HG03097 (cell line): ENCODE results near the gene MKRN1.
"Not testable (repeated sequence)": the region's sequence is repeated elsewhere in the genome, so short reads cannot be mapped to it uniquely, and the experiment has no call there.

Experiments
- ATAC-seq: cut with Tn5 transposase; IDR thresholded peaks from one replicate; pipeline ENCODE4 v1.9.1; 2021; ENCODE audit not compliant: unreplicated experiment, low FRiP score

MKRN1 gene

DNA sequence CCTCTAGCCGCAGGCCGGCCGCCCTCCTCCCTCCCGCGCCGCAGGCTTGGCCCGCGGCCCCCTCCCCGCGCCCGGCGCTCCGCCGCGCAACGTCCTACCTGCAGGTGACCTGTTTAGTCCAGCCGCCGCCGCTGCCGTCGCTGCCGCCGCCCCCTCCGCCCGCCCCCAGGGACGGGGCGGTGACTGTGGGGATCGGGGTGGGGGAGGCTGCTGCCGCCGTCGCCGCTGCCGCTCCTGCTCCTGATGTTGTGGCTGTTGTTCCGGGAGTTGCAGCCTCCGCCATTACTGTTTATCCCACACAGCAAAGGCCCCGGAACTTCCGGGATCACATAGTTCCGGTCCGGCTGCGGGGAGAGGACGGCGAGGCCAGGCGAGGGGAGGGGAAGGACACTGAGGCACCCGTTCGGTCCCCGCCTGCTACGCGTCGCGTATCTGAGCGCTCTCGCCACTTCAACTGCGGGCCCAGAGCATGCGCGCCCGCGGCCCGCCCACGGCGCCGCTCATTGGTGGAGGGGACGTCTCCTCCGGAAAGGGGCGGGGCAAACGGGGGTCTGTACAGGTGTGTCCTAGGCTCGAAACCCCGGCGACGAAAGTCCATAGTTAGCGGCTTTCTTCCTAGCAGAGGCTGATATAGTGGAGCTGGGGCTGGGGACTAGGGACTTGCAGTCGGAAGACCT lies at the start of gene MKRN1:
Gene MKRN1 (minus strand): TSS at position 444 of the 677 bp plus-strand sequence. CDS start 161 bp downstream, at position 283.
- ATAC-seq = peak; percentile 94

DNA sequence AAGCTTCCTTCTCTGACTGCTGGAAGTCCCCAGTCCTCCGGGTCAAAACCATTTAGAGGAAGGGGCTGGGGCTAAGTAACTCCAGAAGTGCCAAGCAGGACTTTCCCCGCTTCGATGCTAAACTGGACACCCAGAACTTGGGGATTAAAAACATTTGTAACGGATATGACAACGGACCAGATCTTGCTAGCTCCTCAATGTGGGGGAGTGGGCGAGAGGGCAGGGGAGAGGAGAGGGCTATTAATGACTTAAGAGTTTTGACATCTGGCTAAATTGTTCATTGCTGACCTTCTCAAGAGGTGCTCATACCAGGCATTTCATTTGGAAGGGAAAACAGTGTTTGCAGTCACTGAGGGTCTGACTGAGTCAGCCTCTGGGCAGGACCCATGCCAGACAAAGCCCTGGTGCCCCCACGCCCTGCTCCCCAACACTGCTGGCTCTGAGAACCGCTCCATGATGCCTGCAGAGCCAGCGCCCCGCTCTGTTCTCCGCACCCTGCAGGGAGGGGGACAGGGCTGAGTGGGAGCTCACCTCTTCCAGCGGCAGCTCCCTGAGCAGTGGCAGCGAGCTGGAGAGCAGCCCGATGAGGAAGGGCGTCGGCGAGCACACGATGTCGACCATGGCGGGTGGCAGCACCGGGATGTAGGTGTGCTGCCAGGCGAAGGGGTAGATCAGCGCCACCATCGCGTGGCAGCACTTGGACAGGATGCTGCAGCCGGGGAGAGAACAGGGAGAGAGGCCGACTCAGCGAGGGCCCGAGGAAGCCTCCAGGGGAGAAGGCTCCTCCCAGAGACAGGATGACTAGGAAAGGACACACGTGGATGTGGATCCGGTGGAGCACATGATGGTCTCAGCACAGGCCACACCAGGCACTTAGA lies 47.7 kb upstream of the MKRN1 start:
- ATAC-seq = no peak

DNA sequence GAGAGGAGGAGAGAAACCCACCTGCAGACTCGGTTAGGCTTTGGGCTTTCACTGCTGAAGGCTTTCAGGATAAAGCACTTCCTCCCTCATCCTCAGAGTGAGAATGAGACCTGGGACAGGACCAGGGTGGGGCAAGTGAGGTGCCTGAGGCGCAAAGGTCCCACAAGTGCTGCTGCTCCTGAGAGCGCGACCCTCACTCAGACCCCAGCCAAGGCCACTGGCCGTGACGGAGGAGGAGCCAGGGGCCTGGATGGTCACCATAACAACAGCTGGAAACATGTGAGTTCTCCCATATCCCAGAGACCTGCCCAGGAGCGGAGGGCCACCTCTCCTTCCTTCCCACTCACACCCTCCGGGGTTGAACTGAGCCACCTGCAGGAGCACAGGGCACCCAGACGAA lies 46.9 kb upstream of the MKRN1 start:
- no peak for ATAC-seq

DNA sequence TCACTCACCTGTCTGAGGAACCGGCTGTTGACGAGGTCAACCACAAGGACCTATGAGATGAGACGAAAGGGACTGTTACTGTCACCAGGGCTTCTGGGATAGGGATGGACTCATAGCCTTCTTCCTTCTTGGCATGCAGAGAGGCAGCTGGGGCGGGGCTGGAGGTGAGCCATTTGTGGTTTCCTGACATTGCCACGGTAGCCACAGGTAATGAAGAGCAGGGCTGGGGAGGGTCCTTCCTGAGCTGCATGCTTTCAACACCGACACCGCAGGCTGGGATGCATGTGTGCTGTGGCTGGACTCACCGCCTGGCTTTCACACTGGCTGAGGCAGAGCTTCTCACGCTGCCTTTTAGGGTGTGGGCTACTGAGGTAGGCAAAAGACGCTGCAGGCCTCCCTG lies 46.4 kb upstream of the MKRN1 start:
- ATAC-seq = peak; percentile 74

DNA sequence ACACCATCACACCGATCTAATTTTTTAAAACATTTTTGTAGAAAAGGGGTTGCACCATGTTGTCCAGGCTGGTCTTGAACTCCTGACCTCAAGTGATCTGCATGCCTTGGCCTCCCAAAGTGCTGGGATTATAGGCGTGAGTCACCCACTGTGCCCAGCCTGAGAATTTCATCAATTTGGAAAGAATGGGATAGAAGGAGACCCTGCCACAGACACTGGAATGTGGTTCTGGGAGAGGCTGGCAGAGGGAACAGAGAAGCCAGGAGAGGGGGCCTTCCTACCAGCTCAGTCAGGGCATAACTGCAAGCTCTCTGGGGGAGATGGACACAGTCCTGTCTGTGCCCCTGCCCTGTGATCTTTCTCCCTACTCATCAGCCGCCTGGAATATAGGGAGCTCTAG lies 42.1 kb upstream of the MKRN1 start:
- ATAC-seq = no peak

GRCh38 chr7:140519007-140519399 lies 39.7 kb upstream of the MKRN1 start:
- no peak for ATAC-seq

DNA sequence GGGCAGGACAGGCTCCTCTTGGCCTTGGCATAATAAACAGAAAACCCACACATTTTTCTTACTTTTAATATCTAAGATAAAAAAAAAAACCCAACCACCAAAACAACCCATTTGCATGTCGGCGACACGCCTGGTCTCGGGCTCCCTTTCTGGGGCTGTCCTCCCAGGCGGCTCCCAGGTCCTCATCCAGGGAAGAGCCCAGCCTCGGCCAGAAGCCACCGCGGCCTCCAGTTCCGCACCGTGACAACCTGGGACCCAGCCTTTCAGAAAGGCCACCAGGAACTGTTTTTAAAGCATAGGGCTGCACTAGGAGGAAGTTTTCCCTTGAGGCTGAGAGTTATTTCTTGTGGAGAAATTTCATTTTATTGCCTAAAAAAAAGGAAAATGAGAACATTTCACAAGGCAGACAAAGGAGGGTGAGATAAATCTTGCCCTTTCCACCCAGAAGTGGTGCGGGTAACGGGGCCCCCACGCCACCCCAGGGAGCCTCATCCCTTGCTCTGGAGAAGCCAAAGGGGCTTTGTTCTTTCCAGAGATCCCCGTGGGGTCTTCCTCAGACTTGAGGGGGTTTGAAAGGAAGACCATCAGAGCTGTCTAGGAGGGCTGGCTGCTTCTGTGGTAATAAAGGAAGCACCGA lies 39.2 kb upstream of the MKRN1 start:
- no peak for ATAC-seq

DNA sequence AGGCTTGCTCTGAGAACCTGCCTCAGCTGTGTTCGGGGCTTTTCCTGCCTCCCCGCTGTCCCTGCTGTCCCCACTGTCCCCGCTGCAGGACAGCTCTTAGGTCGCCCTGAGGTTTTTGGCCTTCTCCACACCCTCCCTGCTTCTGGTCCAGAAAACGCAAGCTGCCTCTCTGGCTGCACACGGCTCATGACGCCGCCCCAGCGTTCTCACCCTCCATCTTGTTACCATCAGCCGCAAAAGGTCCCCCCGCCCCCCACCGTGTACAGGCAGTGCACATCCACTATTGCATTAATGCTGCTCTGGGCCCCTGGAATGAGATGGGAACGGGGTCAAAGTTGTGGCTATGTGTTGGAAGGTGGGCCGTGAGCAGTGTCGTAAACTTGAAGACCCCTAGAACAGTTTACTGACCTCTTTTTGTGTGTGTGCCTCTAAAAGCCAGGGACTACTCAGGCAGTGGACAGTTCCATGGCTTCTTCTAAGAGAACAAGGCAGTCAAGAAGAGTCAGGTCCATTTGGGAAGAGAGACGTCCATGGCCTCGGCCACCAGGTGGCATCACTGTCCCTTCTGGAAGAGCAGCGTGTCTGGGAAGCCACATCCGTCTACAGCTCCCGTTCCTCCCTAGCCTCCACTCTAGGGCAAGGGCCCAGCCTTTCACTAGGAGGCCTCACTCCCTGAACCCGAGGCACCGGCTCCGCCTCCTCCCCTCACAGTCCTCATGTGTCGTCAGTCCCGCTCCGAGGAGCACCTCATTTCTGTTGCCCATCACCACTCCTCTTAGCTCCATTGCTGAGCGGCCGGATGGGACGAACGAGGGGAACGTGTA lies 38.5 kb upstream of the MKRN1 start:
- ATAC-seq = no peak

DNA sequence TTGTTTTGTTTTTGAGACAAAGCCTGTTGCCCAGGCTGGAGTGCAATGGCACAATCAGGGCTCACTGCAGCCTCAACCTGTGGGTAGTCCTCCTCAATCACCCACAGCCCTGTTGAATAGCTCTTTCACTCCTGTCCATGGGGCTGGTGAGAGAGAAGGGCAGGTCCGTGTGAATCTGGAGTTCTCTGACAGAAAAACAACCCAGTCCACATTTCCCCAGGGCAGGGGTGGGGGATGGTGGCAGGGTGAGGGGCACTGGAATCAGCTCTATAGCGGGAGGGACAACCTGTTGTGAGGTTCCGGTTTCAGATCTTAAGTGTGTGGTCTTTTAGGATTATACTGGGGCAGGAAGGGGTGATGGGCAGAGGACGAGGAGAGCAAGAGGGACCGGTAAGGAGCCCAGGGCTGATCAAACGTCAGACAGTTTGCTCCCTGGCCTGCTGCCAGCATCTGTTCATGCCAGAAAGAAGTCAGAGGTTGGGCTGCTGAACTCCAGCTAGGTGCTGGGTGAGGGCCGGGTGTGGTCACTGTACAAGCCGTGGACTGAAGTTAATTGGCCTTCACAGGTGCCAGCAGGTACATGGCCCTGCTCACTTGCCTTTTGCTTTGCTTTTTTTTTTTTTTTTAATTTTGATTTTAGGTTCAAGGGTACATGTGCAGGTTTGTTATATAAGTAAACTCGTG lies 33.2 kb upstream of the MKRN1 start:
- ATAC-seq = no peak

- ATAC-seq = no peak
Measured at GRCh38 chr7:140509789-140510188, 30.5 kb upstream of the MKRN1 start.

DNA sequence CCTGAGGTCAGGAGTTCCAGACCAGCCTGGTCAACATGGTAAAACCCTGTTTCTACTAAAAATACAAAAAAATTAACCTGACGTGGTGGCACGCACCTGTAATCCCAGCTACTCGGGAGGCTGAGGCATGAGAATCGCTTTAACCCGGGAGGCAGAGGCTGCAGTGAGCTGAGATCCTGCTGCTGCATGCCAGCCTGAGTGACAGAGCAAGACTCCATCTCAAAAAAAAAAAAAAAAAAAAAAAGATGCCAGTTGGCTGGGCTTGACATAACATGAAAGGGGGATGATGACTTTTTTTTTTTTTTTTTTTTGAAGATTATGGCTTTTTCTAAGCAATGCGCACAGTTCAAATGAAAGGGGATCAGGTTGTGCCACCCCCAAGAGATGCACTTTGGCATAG lies 28.3 kb upstream of the MKRN1 start:
- ATAC-seq = not testable (repeated sequence)

DNA sequence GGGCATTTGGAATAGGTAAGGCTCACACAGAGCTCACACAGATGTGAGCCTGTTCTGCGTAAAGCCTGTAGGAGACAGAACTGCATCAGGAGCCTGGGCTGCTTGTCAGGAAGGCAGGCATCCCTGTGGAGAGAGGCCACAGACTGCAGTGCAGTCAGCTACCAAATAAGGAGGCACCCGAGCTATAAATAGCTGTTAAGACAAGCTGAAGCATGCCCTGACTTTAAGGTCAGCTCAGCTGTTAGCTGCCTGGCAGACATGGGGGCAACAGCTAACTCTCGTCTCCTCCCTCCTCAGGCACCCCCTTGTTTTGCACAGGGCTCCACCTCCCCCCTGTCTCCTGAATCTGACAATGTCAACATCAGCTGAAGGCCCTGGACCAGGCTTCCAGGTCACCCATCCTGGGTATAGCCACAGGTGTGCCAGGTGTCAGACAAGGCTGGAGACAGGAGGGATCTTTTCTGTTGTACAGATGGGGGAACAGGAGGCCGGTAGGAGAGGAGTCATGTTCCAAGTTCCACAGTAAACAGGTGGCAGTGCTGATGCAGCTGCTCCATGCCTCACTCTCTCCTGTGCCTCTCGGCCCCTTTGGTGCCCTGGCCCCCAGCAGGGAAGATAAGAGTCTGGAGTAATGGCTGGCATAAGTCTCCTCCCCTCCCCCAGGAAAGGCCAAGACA lies 27.6 kb upstream of the MKRN1 start:
- ATAC-seq = no peak

DNA sequence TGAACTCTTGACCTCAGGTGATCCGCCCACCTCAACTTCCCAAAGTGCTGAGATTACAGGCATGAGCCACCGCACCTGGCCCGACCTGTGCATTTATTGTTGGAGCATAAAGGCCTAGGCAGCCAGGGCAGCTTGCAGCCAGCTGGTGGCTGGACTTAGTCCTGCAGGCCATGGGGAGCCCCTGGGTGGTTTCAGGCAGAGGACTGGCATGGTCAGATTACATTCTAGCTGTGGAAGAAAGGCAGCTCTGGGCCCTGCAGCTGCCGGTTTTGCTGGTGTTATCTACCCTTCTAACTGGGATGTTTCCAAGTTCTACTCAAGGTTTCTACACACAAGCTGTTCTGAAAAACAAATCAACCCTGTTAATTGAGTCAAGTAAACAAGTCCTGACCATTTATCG lies 22.7 kb upstream of the MKRN1 start:
- ATAC-seq = no peak

- not testable (repeated sequence) for ATAC-seq
Measured at GRCh38 chr7:140497807-140498206, 18.5 kb upstream of the MKRN1 start.

DNA sequence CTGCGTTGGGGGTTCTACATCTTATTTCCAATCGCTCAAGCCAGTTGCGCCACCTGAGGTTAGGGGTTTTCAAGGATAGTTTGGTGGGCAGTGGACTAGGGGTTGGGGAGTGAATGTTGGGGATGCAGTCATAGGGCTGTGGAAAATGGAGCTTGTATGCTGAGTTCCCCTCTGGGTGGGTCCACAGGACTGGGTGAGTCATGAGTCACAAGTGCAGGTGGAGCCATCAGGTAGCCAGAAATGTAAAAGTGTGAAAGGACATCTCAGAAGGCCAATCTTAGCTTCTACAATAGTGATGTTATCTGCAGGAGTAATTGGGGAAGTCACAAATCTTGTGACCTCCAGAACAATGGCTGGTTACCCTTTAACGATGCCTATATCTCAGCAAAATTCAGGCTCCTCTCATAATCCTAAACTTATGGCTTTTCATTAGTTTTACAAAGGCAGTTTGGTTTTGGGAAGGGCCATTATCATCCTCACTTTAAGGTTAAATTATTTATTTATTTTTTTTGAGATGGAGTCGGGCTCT lies 18.0 kb upstream of the MKRN1 start:
- no peak for ATAC-seq

- no peak for ATAC-seq
Measured at GRCh38 chr7:140495514-140496097, 16.3 kb upstream of the MKRN1 start.

DNA sequence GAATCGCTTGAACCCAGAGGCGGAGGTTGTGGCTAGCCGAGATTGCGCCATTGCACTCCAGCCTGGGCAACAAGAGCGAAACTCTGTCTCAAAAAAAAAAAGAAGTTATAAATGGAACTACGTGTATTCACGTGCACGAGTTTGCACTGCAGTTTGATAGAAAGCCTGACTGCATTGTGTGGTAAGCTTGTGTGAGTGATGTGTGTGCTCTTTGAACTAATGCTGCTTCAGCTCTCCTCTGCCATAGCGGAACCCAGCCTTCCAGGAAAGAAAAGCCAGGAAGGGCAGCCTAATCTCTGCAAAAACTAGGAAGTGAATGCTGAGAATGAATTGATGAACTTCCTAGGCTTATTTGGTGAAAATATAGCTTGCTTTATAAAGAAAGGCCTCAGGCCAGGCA lies 15.6 kb upstream of the MKRN1 start:
- no peak for ATAC-seq

DNA sequence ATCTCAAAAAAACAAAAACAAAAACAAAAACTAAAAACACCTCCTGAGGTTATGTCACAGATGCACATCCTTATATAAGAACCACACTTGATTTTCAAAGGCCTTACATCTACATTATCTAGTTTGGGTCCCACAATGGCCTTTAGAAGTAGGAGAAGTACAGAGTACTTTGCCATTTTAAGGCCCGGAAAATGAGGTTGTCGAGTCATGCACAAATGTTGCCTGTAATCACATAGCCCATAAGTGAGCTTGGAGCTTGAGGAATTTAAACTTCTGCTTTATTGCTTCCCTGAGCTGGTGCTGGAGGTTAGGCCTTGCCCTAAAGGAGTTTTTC lies 9.7 kb upstream of the MKRN1 start:
- ATAC-seq = no peak
